Fibroblast of pulmonary artery (primary cell): ENCODE measurements around the gene KRT74.

Experiments used
- DNase-seq: peaks from one replicate; pipeline ENCODE4 v3.0.0-alpha.2; 2010; ENCODE audit warnings: low read depth
- H3K4me3 ChIP-seq: replicated peaks from 2 replicates; pipeline ENCODE4 v1.5.1; 2011; ENCODE audit warnings: low read depth, mild to moderate bottlenecking, control low read depth, low read length, moderate library complexity
- TF ChIP-seq, protein P1 (sequence below): IDR thresholded peaks from 2 replicates; pipeline ENCODE4 v1.5.1; 2011; ENCODE audit warnings: mild to moderate bottlenecking, control low read depth, low read length, inconsistent platforms; ENCODE audit errors: missing control alignments

Gene KRT74

DNA sequence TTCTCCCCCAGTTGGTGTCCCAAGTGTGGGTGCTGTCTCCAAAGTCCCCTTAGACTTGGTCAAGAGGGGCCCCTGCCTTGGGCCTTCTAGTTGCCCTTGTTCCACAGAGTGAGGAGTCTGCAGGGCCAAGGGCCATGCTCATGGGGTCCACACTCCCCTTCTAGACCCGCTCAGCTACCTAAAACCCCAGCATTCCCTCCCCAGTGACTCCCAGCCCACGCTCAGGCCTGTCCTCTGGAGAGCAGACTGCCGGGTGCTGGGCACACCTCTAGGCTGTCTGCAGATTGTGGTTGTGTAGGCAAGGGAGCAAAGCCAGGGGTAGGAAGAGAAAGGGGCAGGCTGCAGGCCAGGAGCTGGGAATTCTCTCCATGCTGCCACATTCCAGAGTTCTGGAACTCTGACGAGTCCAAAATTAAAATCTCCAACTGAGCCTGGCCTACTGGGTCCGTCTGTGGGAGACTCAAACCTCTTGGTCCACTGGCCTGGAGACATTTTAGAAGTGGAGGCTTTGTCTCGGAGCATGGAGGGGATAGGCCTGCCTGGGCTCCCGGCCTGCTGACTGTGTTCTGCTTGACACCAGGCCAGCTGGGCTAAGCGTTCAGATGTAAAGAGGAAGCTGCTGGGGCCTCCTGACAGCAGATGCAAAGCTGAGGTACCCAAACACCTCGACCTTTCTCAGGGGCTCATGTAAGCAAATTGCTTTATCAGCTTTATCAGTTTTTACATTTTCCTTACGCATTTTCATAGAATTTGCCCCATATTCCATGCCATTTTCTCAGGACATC is 39.8 kb downstream of the KRT74 start:
- H3K4me3 ChIP-seq, result no peak overlapping the region
- TF ChIP-seq, protein P1, sequence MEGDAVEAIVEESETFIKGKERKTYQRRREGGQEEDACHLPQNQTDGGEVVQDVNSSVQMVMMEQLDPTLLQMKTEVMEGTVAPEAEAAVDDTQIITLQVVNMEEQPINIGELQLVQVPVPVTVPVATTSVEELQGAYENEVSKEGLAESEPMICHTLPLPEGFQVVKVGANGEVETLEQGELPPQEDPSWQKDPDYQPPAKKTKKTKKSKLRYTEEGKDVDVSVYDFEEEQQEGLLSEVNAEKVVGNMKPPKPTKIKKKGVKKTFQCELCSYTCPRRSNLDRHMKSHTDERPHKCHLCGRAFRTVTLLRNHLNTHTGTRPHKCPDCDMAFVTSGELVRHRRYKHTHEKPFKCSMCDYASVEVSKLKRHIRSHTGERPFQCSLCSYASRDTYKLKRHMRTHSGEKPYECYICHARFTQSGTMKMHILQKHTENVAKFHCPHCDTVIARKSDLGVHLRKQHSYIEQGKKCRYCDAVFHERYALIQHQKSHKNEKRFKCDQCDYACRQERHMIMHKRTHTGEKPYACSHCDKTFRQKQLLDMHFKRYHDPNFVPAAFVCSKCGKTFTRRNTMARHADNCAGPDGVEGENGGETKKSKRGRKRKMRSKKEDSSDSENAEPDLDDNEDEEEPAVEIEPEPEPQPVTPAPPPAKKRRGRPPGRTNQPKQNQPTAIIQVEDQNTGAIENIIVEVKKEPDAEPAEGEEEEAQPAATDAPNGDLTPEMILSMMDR, result no peak
- no peak for DNase-seq

DNA sequence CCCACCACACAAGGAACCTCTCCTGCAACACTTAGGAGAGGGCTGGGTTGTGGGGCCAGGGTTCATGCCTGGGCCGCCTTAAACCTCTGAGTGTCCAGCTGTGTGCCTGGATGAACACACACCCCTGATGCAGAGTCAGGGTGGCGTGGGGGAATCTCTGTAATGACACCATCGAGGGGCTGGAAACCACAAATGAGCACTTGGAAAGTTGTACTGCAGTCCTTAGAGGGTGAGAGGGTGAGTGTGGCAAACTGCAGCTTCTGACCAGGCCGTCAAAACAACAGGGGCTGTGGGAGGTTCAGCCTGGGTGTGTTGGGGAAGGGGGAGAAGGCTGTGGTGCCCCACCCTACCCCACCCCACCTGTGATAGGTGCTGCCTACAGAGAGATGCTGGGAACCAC is 41.0 kb downstream of the KRT74 start:
- no peak for DNase-seq
- TF ChIP-seq, protein P1, result no peak
- H3K4me3 ChIP-seq, result no peak overlapping the region

DNA sequence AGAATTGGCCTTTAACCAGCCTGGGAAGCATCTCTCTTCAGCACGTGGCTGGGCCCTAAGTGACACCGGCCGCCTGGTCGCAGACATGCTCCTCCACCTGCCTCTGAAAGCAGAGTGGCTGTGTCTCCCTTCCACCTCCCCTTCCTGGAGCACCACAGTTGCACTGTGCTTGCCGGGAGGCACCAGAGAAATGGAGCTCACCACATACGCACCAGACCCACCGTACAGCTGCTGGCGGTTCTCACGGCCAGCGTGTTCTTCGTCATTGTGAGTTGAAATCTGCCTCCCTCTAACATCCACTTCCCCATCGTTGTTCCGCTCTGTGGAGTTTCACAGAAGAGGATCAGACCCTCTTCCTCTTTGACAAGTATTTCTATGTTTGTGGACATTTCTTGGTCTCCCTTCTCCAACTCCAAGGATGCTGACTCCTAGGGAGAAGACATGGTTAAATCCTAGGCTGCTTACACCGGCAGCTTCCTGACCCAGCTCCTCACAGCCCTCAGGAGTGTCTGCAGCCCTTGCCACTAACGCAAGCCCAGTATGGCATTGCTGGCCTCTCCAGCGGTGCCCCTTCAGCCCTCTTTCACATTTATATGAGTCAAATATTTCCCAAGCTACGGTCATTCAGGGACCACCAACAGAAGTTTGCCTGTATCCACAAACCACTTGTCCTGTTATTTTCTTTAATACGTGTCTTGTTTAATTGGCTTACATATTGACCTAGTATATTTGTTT is 41.9 kb downstream of the KRT74 start:
- no peak for DNase-seq
- TF ChIP-seq, protein P1, result no peak
- no peak overlapping the region for H3K4me3 ChIP-seq

DNA sequence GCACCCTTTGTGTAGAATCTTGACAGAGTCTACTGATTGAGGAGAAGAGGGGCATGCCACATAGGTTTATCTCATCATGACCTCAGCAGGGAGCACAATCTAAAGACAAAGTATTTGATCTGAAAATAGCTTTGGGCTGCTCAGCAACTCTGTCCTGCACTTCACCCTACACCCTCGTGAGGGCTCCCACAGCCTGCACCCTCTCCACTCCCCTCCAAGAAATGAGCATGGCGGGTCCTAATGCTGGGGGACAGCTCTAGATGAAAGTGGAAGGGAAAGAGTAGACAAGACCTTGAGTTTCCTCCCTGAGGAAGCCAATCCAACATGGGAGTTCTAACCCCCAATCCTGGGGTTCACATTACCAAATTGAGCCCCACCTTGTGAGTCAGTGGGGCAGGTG is 42.7 kb downstream of the KRT74 start:
- DNase-seq, result no peak
- TF ChIP-seq, protein P1, result no peak
- no peak overlapping the region for H3K4me3 ChIP-seq

DNA sequence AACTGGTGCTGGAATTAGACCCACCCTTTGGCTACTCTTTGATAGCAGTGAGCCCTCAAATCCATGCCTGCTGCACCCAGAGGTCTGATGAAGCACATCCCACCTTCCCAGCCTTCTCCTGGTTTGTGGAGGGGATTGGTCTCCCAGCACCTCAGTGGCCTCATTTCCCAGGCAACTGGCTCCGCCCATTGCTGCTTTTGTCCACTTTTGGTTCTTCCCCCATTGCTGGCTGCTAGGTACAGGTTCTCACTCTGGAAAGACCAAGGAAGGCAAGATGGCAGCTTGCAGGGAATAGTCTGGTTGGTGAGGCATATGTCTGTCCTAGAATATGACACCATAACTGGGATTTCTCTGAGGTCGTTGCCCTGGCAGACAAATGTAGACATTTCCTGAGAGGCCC is 43.3 kb downstream of the KRT74 start:
- no peak overlapping the region for H3K4me3 ChIP-seq
- DNase-seq, result no peak
- TF ChIP-seq, protein P1, result no peak

DNA sequence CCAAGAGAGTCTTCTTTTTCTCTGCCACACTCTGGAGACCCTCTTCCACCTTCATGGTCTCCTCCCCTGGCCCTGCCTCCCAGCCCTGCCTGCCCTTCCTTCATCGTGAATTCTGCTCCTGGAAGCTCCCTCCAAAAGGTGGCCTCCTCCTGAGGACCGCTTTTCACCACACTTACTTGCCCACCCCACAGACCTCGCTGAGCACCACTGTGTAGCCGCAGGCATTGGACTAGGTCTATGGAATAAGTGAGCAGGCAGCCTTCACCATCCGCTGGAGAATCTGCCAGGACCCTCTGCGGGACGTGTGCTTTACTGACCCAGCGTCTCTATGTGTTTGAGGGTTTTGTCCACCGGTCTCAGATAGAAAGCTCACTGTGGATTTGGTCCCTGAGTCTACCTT is 43.8 kb downstream of the KRT74 start:
- TF ChIP-seq, protein P1, result no peak
- no peak for DNase-seq
- H3K4me3 ChIP-seq, result no peak overlapping the region

DNA sequence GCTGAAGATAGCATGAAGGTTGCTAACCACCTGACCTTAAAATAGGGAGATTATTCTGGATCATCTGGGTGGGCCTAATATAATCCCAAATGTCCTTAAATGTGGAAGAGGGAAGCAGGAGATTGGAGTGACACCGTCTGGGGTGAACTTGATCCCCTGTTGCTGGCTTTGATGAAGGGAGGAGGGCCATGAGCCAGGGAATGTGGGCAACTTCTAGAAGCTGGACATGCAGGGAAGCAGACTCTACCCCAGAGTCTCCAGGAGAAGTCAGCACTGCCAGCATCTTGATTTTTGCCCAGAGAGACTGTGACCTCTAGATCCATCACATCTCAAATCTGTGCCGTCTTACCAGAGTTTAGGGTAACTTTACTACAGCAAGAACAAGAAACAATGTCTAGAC is 44.2 kb downstream of the KRT74 start:
- H3K4me3 ChIP-seq, result no peak overlapping the region

More for the DNA sequence above, 44.2 kb downstream of the KRT74 start:
- TF ChIP-seq, protein P1, result no peak
- no peak for DNase-seq
